H9 (cell line): Measurements from ENCODE around the gene CAMK2G. TPM values are rescaled to one million over a fixed set of nuclear protein-coding genes. Genes with fewer than 3 reads are reported as not detected.

Source experiments
- DNase-seq: peaks from one replicate; pipeline ENCODE4 v3.0.0-alpha.2; 2017
- H2AFZ ChIP-seq: one replicate; pipeline ENCODE4 v1.6.1; 2013; ENCODE audit warnings: mild to moderate bottlenecking, low read length, control low read depth, moderate library complexity
- H2AK5ac ChIP-seq: 2 replicates; pipeline ENCODE4 v1.6.1; 2013; ENCODE audit warnings: low read length, control low read depth, mixed read lengths; ENCODE audit not compliant: insufficient read length
- H2BK120ac ChIP-seq: one replicate; pipeline ENCODE4 v1.6.1; 2013; ENCODE audit warnings: low read depth, mild to moderate bottlenecking, low read length, control low read depth, inconsistent platforms; ENCODE audit not compliant: poor library complexity, severe bottlenecking
- H2BK12ac ChIP-seq: 2 replicates; pipeline ENCODE4 v1.6.1; 2013; ENCODE audit warnings: low read length, control low read depth, mixed read lengths, low read depth; ENCODE audit not compliant: insufficient read length
- H2BK15ac ChIP-seq: 2 replicates; pipeline ENCODE4 v1.6.1; 2013; ENCODE audit warnings: low read depth, low read length, control low read depth
- H2BK20ac ChIP-seq: one replicate; pipeline ENCODE4 v1.6.1; 2013; ENCODE audit warnings: low read depth, mild to moderate bottlenecking, low read length, control low read depth, inconsistent platforms; ENCODE audit not compliant: poor library complexity, severe bottlenecking
- H2BK5ac ChIP-seq: 2 replicates; pipeline ENCODE4 v1.6.1; 2013; ENCODE audit warnings: low read length, control low read depth, mixed read lengths; ENCODE audit not compliant: insufficient read length
- H3K14ac ChIP-seq: 2 replicates; pipeline ENCODE4 v1.6.1; 2013; ENCODE audit warnings: low read length, control low read depth; ENCODE audit not compliant: insufficient read depth
- H3K18ac ChIP-seq: 2 replicates; pipeline ENCODE4 v1.6.1; 2013; ENCODE audit warnings: low read depth, mild to moderate bottlenecking, mixed read lengths, low read length, control low read depth; ENCODE audit not compliant: insufficient read length
- H3K23ac ChIP-seq: 2 replicates; pipeline ENCODE4 v1.6.1; 2013; ENCODE audit warnings: low read length, control low read depth, mixed read lengths, low read depth; ENCODE audit not compliant: insufficient read length
- H3K23me2 ChIP-seq: 2 replicates; pipeline ENCODE4 v1.6.1; 2013; ENCODE audit warnings: low read depth, mild to moderate bottlenecking, mixed read lengths, low read length, control low read depth; ENCODE audit not compliant: insufficient read length, poor library complexity, severe bottlenecking
- H3K27ac ChIP-seq: 2 replicates; pipeline ENCODE4 v1.5.1; 2013; ENCODE audit warnings: low read length, control low read depth, mixed read lengths, low read depth; ENCODE audit not compliant: insufficient read length
- H3K27me3 ChIP-seq: 2 replicates; pipeline ENCODE4 v1.6.1; 2013; ENCODE audit warnings: low read length, control low read depth, inconsistent platforms; ENCODE audit not compliant: insufficient read depth
- H3K4ac ChIP-seq: 2 replicates; pipeline ENCODE4 v1.6.1; 2013; ENCODE audit warnings: low read depth, mild to moderate bottlenecking, control low read depth, inconsistent platforms, low read length, moderate library complexity
- H3K4me1 ChIP-seq: 2 replicates; pipeline ENCODE4 v1.6.1; 2013; ENCODE audit warnings: low read length, control low read depth, inconsistent platforms; ENCODE audit not compliant: insufficient read depth
- H3K4me2 ChIP-seq: 2 replicates; pipeline ENCODE4 v1.6.1; 2013; ENCODE audit warnings: low read length, control low read depth, mixed read lengths; ENCODE audit not compliant: insufficient read length, insufficient read depth
- H3K56ac ChIP-seq: 2 replicates; pipeline ENCODE4 v1.6.1; 2013; ENCODE audit warnings: low read depth, mild to moderate bottlenecking, mixed read lengths, low read length, control low read depth; ENCODE audit not compliant: insufficient read length
- H3K79me1 ChIP-seq: 2 replicates; pipeline ENCODE4 v1.6.1; 2013; ENCODE audit warnings: low read depth, mild to moderate bottlenecking, moderate library complexity, low read length, control low read depth, inconsistent platforms; ENCODE audit not compliant: insufficient read depth, poor library complexity, severe bottlenecking
- H3K79me2 ChIP-seq: 2 replicates; pipeline ENCODE4 v1.6.1; 2013; ENCODE audit warnings: low read length, control low read depth, inconsistent platforms; ENCODE audit not compliant: insufficient read depth
- H3K9ac ChIP-seq: 2 replicates; pipeline ENCODE4 v1.6.1; 2013; ENCODE audit warnings: low read length, control low read depth, mixed read lengths; ENCODE audit not compliant: insufficient read length; ENCODE audit errors: extremely low read depth
- H3K9me3 ChIP-seq: one replicate; pipeline ENCODE4 v1.6.1; 2013; ENCODE audit warnings: low read depth, low read length, inconsistent platforms; ENCODE audit not compliant: control insufficient read depth
- H3T11ph ChIP-seq: one replicate; pipeline ENCODE4 v1.6.1; 2013; ENCODE audit warnings: mild to moderate bottlenecking, low read length, control low read depth, inconsistent platforms
- H4K20me1 ChIP-seq: one replicate; pipeline ENCODE4 v1.6.1; 2013; ENCODE audit not compliant: control insufficient read depth, insufficient read length, insufficient read depth
- H4K5ac ChIP-seq: 2 replicates; pipeline ENCODE4 v1.6.1; 2013; ENCODE audit warnings: low read depth, mild to moderate bottlenecking, mixed read lengths, low read length, control low read depth; ENCODE audit not compliant: insufficient read length
- H4K8ac ChIP-seq: replicated peaks from 2 replicates; pipeline ENCODE4 v1.6.1; 2013; ENCODE audit warnings: low read length, control low read depth, mixed read lengths, low read depth; ENCODE audit not compliant: insufficient read length
- H4K91ac ChIP-seq: 2 replicates; pipeline ENCODE4 v1.6.1; 2013; ENCODE audit warnings: low read depth, mild to moderate bottlenecking, moderate library complexity, mixed read lengths, low read length, control low read depth; ENCODE audit not compliant: insufficient read length
- H3K27ac Mint-ChIP-seq, 3 experiments: 2 replicates in 2 of 3; 3 replicates in 1 of 3; pipeline ENCODE4 v1.8.0; 2020 to 2021; ENCODE audit warnings: mixed read lengths in 3 of 3, mild to moderate bottlenecking in 1 of 3, moderate library complexity in 1 of 3
- H3K27me3 Mint-ChIP-seq: 2 replicates; pipeline ENCODE4 v1.8.0; 2021; ENCODE audit warnings: low read depth, mild to moderate bottlenecking, moderate library complexity, mixed read lengths
- H3K36me3 Mint-ChIP-seq, 3 experiments: 2 replicates in 2 of 3; 3 replicates in 1 of 3; pipeline ENCODE4 v1.8.0; 2020 to 2021; ENCODE audit warnings: low read depth in 3 of 3, mixed read lengths in 3 of 3; ENCODE audit not compliant: insufficient read depth in 1 of 3
- H3K4me1 Mint-ChIP-seq, 2 experiments: 2 replicates each; pipeline ENCODE4 v1.8.0; 2020; ENCODE audit warnings: mixed read lengths in 2 of 2
- H3K4me3 Mint-ChIP-seq, 2 experiments: 2 replicates in 1 of 2; 3 replicates in 1 of 2; pipeline ENCODE4 v1.8.0; 2020 to 2021; ENCODE audit warnings: mild to moderate bottlenecking in 2 of 2, mixed read lengths in 2 of 2, moderate library complexity in 1 of 2
- H3K9me3 Mint-ChIP-seq, 2 experiments: 2 replicates in 1 of 2; 3 replicates in 1 of 2; pipeline ENCODE4 v1.8.0; 2020; ENCODE audit warnings: mild to moderate bottlenecking in 2 of 2, mixed read lengths in 2 of 2, moderate library complexity in 1 of 2
- CTCF ChIP-seq: fragments of 200-600 bp; sonication (generic); conservative IDR thresholded peaks from 3 replicates; pipeline ENCODE4 v1.8.0; 2021; ENCODE audit warnings: antibody characterized with exemption, mild to moderate bottlenecking
- WGBS: extraction: QIAGEN DNeasy Blood & Tissue Kit; methylation state at CpG from one replicate; pipeline ENCODE4 v1.1.7; 2013; ENCODE audit warnings: missing lambda C conversion rate, low lambda C conversion rate, mixed read lengths; ENCODE audit not compliant: insufficient read length; ENCODE audit errors: extremely low coverage; 5-methylcytosine and 5-hydroxymethylcytosine counted together
- total RNA-seq: library from RNA; stranded (reverse); gene quantifications from 2 replicates; pipeline ENCODE4 v1.2.1, GENCODE V29; 2021

Gene CAMK2G
- total RNA-seq, 1 experiment from 2014 or later = 31.8 TPM

GRCh38 chr10:73858750-73859427 lies 15.5 kb downstream of the CAMK2G start:
- Histone ChIP-seq H2BK12ac (no peak overlapping the region), H3K4me2 (no peak overlapping the region), H2BK20ac (no peak overlapping the region), H4K91ac (no peak overlapping the region), H3K23ac (no peak overlapping the region), H3K79me2 (no peaks in the 10 kb centered on the region), H3K14ac (no peak overlapping the region), H3K56ac (no peak overlapping the region), H4K8ac (no peak overlapping the region), H3K9ac (no peak overlapping the region), H3K23me2 (no peaks in the 10 kb centered on the region), H2BK120ac (no peak overlapping the region), H3K4ac (no peak overlapping the region), H3K4me1 (no peaks in the 10 kb centered on the region), H3K27me3 (no peaks in the 10 kb centered on the region), H3K18ac (no peak overlapping the region), H2BK15ac (no peak overlapping the region), H2AFZ (no peak overlapping the region), H3K27ac (no peak overlapping the region), H2BK5ac (no peak overlapping the region), H2AK5ac (no peak overlapping the region), H4K5ac (no peak overlapping the region), H3K9me3 (no peaks in the 10 kb centered on the region), H3T11ph (no peak overlapping the region), H3K79me1 (no peaks in the 10 kb centered on the region), H4K20me1 (no peaks in the 10 kb centered on the region)
- DNase-seq = no peak
- H3K4me3 Mint-ChIP-seq = no peak overlapping the region
- WGBS = no CpG with 5 or more reads among the region's 13 CpGs
- H3K4me1 Mint-ChIP-seq = peaks cover 33 to 40% of the 10 kb centered on the region in 2 experiments
- no peak overlapping the region; a peak in 1 of 7 replicates for H3K27ac Mint-ChIP-seq
- H3K36me3 Mint-ChIP-seq = peaks cover 7 to 37% (median 36%) of the 10 kb centered on the region in 3 experiments; a peak in 6 of 7 replicates
- TF ChIP-seq CTCF = no peak
- no peaks in the 10 kb centered on the region for H3K27me3 Mint-ChIP-seq
- H3K9me3 Mint-ChIP-seq = no peaks in the 10 kb centered on the region
